Measurements from ENCODE around the gene HMGXB4. TPM values are rescaled to one million over a fixed set of nuclear protein-coding genes. Genes with fewer than 3 reads are reported as not detected.

The HMGXB4 gene
- total RNA-seq, 2 donors from 2014 or later, result 15.0 to 36.5 TPM

GRCh38 chr22:35214968-35215367 lies 42.3 kb upstream of the HMGXB4 start:
- Histone ChIP-seq H3K4me1 (replicated peaks) (no peaks in the 10 kb centered on the region), H3K27me3 (replicated peaks; ENCODE audit: insufficient read depth) (no peaks in the 10 kb centered on the region), H3K36me3 (no peaks in the 10 kb centered on the region), H3K9me3 (no peaks in the 10 kb centered on the region), H3K27ac (no peak overlapping the region), H3K4me3 (no peak overlapping the region)
- WGBS, result 95% methylated on average over 6 of the region's 6 CpGs
- no peak for DNase-seq (ENCODE audit: low spot score)
- intact Hi-C loops (cut with DNase I), result no loop called here
- TF ChIP-seq, protein P1, sequence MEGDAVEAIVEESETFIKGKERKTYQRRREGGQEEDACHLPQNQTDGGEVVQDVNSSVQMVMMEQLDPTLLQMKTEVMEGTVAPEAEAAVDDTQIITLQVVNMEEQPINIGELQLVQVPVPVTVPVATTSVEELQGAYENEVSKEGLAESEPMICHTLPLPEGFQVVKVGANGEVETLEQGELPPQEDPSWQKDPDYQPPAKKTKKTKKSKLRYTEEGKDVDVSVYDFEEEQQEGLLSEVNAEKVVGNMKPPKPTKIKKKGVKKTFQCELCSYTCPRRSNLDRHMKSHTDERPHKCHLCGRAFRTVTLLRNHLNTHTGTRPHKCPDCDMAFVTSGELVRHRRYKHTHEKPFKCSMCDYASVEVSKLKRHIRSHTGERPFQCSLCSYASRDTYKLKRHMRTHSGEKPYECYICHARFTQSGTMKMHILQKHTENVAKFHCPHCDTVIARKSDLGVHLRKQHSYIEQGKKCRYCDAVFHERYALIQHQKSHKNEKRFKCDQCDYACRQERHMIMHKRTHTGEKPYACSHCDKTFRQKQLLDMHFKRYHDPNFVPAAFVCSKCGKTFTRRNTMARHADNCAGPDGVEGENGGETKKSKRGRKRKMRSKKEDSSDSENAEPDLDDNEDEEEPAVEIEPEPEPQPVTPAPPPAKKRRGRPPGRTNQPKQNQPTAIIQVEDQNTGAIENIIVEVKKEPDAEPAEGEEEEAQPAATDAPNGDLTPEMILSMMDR (IDR thresholded peaks at IDR 0.05), result no peak
- TF ChIP-seq POLR2A (IDR thresholded peaks at IDR 0.05), result no peak
- TF ChIP-seq POLR2AphosphoS5 (IDR thresholded peaks at IDR 0.05), result no peak

DNA sequence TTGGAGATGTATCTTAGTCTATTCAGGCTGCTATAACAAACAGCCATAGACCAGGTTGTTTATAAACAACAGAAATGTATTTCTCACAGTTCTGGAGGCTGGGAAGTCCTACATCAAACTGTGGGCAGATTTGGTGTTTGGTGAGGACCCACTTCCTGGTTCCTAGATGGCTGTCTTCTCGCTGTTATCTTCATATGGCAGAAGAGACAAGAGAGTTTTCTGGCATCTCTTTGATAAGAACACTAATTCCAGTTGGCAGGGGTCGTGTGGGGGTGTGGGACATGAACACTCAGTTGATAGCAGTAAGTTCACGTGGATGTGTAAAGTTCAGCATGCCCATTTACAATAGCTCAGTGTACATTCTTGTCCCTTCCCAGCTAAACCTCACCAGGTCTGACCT lies 41.3 kb upstream of the HMGXB4 start:
- 76% methylated on average over 3 of the region's 3 CpGs for WGBS
- no peaks in the 10 kb centered on the region for H3K4me1 ChIP-seq (replicated peaks)
- H3K27ac ChIP-seq, result no peak overlapping the region
- H3K4me3 ChIP-seq, result no peak overlapping the region
- H3K36me3 ChIP-seq, result no peaks in the 10 kb centered on the region
- no peaks in the 10 kb centered on the region for H3K27me3 ChIP-seq (replicated peaks; ENCODE audit: insufficient read depth)
- intact Hi-C loops (cut with DNase I), result no loop called here
- no peak for DNase-seq (ENCODE audit: low spot score)
- TF ChIP-seq, protein P1 (IDR thresholded peaks at IDR 0.05), result no peak
- TF ChIP-seq POLR2A (IDR thresholded peaks at IDR 0.05) (no peak), POLR2AphosphoS5 (IDR thresholded peaks at IDR 0.05) (no peak)
- no peaks in the 10 kb centered on the region for H3K9me3 ChIP-seq

- no peaks in the 10 kb centered on the region for H3K27me3 ChIP-seq (replicated peaks; ENCODE audit: insufficient read depth)
- H3K36me3 ChIP-seq, result no peaks in the 10 kb centered on the region
- no peaks in the 10 kb centered on the region for H3K4me1 ChIP-seq (replicated peaks)
- no peak for TF ChIP-seq POLR2A (IDR thresholded peaks at IDR 0.05)
- TF ChIP-seq, protein P1 (IDR thresholded peaks at IDR 0.05), result no peak
- no peak for TF ChIP-seq POLR2AphosphoS5 (IDR thresholded peaks at IDR 0.05)
- no peak for DNase-seq (ENCODE audit: low spot score)
- no peaks in the 10 kb centered on the region for H3K9me3 ChIP-seq
- no peak overlapping the region for H3K27ac ChIP-seq
- intact Hi-C loops (cut with DNase I), result no loop called here
- WGBS, result 80% methylated on average over 2 of the region's 2 CpGs
- H3K4me3 ChIP-seq, result no peak overlapping the region
Measured at GRCh38 chr22:35217527-35217926, 39.8 kb upstream of the HMGXB4 start.

GRCh38 chr22:35218079-35218478 lies 39.2 kb upstream of the HMGXB4 start:
- intact Hi-C loops (cut with DNase I), result no loop called here
- no peaks in the 10 kb centered on the region for H3K9me3 ChIP-seq
- H3K27me3 ChIP-seq (replicated peaks; ENCODE audit: insufficient read depth), result no peaks in the 10 kb centered on the region
- H3K36me3 ChIP-seq, result no peaks in the 10 kb centered on the region
- no peak for DNase-seq (ENCODE audit: low spot score)
- H3K4me1 ChIP-seq (replicated peaks), result no peaks in the 10 kb centered on the region
- no peak overlapping the region for H3K4me3 ChIP-seq
- H3K27ac ChIP-seq, result no peak overlapping the region
- TF ChIP-seq POLR2AphosphoS5 (IDR thresholded peaks at IDR 0.05) (no peak), POLR2A (IDR thresholded peaks at IDR 0.05) (no peak)
- TF ChIP-seq, protein P1 (IDR thresholded peaks at IDR 0.05), result no peak

DNA sequence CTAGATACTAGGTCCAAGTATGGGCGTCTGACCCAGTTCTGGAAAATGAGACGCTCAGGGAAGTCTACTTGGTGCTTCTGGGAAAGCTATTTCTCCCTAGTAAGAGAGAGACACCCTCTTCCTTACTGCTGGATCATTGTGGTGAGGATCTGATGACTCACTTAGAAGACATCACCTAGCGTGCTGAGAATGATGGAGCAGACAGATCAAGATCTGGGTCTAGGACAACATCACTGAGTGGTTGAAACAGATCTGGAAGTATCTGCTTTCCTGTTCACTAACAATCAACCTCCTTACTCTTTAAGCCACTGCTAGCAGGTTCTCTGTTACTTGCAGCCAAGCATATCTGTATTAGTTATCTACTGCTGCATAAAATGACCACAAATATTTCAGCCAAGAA lies 38.3 kb upstream of the HMGXB4 start:
- TF ChIP-seq POLR2A (IDR thresholded peaks at IDR 0.05), result no peak
- TF ChIP-seq POLR2AphosphoS5 (IDR thresholded peaks at IDR 0.05), result no peak
- TF ChIP-seq, protein P1 (IDR thresholded peaks at IDR 0.05), result no peak
- Histone ChIP-seq H3K36me3 (no peaks in the 10 kb centered on the region), H3K9me3 (no peaks in the 10 kb centered on the region), H3K4me3 (no peak overlapping the region), H3K27ac (no peak overlapping the region), H3K4me1 (replicated peaks) (no peaks in the 10 kb centered on the region), H3K27me3 (replicated peaks; ENCODE audit: insufficient read depth) (no peaks in the 10 kb centered on the region)
- 78% methylated on average over 3 of the region's 3 CpGs for WGBS
- intact Hi-C loops (cut with DNase I), result no loop called here
- DNase-seq (ENCODE audit: low spot score), result no peak
